ENCODE data around the gene ARRDC1. TPM values are rescaled to one million over a fixed set of nuclear protein-coding genes. Genes with fewer than 3 reads are reported as not detected.

The ARRDC1 gene
- polyA plus RNA-seq, 1 donor from 2014 or later: 53.4 TPM

DNA sequence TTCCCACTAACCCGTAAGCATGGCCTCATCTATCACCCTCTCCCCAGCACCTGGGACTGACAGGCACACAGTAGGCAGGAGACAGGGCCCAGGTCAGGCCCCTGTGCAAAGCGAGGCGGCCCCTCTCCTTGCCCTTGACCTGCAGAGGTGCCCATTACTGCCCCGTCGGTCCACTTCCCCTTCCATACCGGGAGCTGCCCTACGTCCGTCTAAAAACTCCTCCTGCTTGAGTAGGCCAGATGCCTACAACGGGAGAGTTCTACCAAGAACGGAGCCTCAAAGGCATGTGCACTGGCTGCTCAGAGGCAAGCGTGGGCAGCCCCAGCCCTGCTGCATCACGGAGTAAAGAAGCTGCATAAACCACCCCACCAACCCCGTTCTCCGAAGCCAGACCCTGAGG, 22.1 kb upstream of the ARRDC1 start:
- Histone ChIP-seq H4K20me1 (ENCODE audit: insufficient read depth) (no peaks in the 10 kb centered on the region), H3K27ac (ENCODE audit: low read length) (no peak overlapping the region), H3K27me3 (ENCODE audit: insufficient read depth, low read depth, low read length) (no peaks in the 10 kb centered on the region), H3K9me3 (ENCODE audit: low read length) (no peaks in the 10 kb centered on the region), H2AFZ (ENCODE audit: low read depth, low read length) (no peak overlapping the region), H3K79me2 (replicated peaks; ENCODE audit: insufficient read depth, low read length) (no peaks in the 10 kb centered on the region), H3K36me3 (ENCODE audit: insufficient read depth, low read length) (no peaks in the 10 kb centered on the region), H3K4me2 (ENCODE audit: low read length) (no peak overlapping the region), H3K4me3 (ENCODE audit: low read length) (no peak overlapping the region), H3F3A (ENCODE audit: insufficient read depth, low read length, poor library complexity, severe bottlenecking) (no peaks in the 10 kb centered on the region), H3K9ac (ENCODE audit: low read length) (no peak overlapping the region), H3K9me2 (ENCODE audit: insufficient read depth, low read length) (no peaks in the 10 kb centered on the region)
- TF ChIP-seq RAD21 (conservative IDR thresholded peaks at IDR 0.05): no peak
- TF ChIP-seq POLR2AphosphoS5 (IDR thresholded peaks at IDR 0.05): no peak
- no peak for TF ChIP-seq TAF1 (IDR thresholded peaks at IDR 0.05; ENCODE audit: low read depth)
- no peak for TF ChIP-seq SMC3 (conservative IDR thresholded peaks at IDR 0.05; ENCODE audit: poor library complexity)
- TF ChIP-seq, protein P1, sequence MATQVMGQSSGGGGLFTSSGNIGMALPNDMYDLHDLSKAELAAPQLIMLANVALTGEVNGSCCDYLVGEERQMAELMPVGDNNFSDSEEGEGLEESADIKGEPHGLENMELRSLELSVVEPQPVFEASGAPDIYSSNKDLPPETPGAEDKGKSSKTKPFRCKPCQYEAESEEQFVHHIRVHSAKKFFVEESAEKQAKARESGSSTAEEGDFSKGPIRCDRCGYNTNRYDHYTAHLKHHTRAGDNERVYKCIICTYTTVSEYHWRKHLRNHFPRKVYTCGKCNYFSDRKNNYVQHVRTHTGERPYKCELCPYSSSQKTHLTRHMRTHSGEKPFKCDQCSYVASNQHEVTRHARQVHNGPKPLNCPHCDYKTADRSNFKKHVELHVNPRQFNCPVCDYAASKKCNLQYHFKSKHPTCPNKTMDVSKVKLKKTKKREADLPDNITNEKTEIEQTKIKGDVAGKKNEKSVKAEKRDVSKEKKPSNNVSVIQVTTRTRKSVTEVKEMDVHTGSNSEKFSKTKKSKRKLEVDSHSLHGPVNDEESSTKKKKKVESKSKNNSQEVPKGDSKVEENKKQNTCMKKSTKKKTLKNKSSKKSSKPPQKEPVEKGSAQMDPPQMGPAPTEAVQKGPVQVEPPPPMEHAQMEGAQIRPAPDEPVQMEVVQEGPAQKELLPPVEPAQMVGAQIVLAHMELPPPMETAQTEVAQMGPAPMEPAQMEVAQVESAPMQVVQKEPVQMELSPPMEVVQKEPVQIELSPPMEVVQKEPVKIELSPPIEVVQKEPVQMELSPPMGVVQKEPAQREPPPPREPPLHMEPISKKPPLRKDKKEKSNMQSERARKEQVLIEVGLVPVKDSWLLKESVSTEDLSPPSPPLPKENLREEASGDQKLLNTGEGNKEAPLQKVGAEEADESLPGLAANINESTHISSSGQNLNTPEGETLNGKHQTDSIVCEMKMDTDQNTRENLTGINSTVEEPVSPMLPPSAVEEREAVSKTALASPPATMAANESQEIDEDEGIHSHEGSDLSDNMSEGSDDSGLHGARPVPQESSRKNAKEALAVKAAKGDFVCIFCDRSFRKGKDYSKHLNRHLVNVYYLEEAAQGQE (IDR thresholded peaks at IDR 0.05; ENCODE audit: borderline replicate concordance): no peak
- TF ChIP-seq EP300 (conservative IDR thresholded peaks at IDR 0.05; ENCODE audit: poor library complexity, severe bottlenecking): no peak

- H4K20me1 ChIP-seq (ENCODE audit: insufficient read depth): no peaks in the 10 kb centered on the region
- TF ChIP-seq POLR2AphosphoS5 (IDR thresholded peaks at IDR 0.05) (no peak), EP300 (conservative IDR thresholded peaks at IDR 0.05; ENCODE audit: poor library complexity, severe bottlenecking) (no peak), TAF1 (IDR thresholded peaks at IDR 0.05; ENCODE audit: low read depth) (no peak), EZH2 (IDR thresholded peaks at IDR 0.05; ENCODE audit: borderline replicate concordance, insufficient read depth, low read length, poor library complexity, severe bottlenecking) (no peak), MXI1 (conservative IDR thresholded peaks at IDR 0.05; ENCODE audit: poor library complexity, severe bottlenecking) (no peak), SMC3 (conservative IDR thresholded peaks at IDR 0.05; ENCODE audit: poor library complexity) (no peak), RAD21 (conservative IDR thresholded peaks at IDR 0.05) (no peak)
- TF ChIP-seq, protein P1 (IDR thresholded peaks at IDR 0.05; ENCODE audit: borderline replicate concordance): no peak
- TF ChIP-seq, protein P2, sequence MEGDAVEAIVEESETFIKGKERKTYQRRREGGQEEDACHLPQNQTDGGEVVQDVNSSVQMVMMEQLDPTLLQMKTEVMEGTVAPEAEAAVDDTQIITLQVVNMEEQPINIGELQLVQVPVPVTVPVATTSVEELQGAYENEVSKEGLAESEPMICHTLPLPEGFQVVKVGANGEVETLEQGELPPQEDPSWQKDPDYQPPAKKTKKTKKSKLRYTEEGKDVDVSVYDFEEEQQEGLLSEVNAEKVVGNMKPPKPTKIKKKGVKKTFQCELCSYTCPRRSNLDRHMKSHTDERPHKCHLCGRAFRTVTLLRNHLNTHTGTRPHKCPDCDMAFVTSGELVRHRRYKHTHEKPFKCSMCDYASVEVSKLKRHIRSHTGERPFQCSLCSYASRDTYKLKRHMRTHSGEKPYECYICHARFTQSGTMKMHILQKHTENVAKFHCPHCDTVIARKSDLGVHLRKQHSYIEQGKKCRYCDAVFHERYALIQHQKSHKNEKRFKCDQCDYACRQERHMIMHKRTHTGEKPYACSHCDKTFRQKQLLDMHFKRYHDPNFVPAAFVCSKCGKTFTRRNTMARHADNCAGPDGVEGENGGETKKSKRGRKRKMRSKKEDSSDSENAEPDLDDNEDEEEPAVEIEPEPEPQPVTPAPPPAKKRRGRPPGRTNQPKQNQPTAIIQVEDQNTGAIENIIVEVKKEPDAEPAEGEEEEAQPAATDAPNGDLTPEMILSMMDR (IDR thresholded peaks at IDR 0.05; ENCODE audit: poor library complexity, severe bottlenecking): no peak
- H3K79me2 ChIP-seq (replicated peaks; ENCODE audit: insufficient read depth, low read length): peaks cover 4% of the 10 kb centered on the region
- H3K4me3 ChIP-seq (ENCODE audit: low read length): no peak overlapping the region
- H3K9ac ChIP-seq (ENCODE audit: low read length): no peak overlapping the region
- H3K27ac ChIP-seq (ENCODE audit: low read length): no peak overlapping the region
- no peaks in the 10 kb centered on the region for H3K36me3 ChIP-seq (ENCODE audit: insufficient read depth, low read length)
- H3K4me2 ChIP-seq (ENCODE audit: low read length): no peak overlapping the region
- no peaks in the 10 kb centered on the region for H3K9me2 ChIP-seq (ENCODE audit: insufficient read depth, low read length)
- H2AFZ ChIP-seq (ENCODE audit: low read depth, low read length): no peak overlapping the region
- H3K9me3 ChIP-seq (ENCODE audit: low read length): no peaks in the 10 kb centered on the region
- H3F3A ChIP-seq (ENCODE audit: insufficient read depth, low read length, poor library complexity, severe bottlenecking): no peaks in the 10 kb centered on the region
- no peaks in the 10 kb centered on the region for H3K27me3 ChIP-seq (ENCODE audit: insufficient read depth, low read depth, low read length)
Measured at GRCh38 chr9:137583957-137584356, 21.5 kb upstream of the ARRDC1 start.
